B cell (primary cell): ENCODE data around the gene AMH.

Experiments used
- EZH2 ChIP-seq: IDR thresholded peaks from 2 replicates; pipeline ENCODE4 v1.6.1; 2012; ENCODE audit warnings: borderline replicate concordance, low read depth, mild to moderate bottlenecking, moderate library complexity, low read length; ENCODE audit not compliant: insufficient read depth, poor library complexity, severe bottlenecking
- TF ChIP-seq, protein P1 (sequence below): fragments of 200-600 bp; IDR thresholded peaks from one replicate; pipeline ENCODE4 v1.8.0; 2022; ENCODE audit warnings: antibody characterized with exemption, mild to moderate bottlenecking

DNA sequence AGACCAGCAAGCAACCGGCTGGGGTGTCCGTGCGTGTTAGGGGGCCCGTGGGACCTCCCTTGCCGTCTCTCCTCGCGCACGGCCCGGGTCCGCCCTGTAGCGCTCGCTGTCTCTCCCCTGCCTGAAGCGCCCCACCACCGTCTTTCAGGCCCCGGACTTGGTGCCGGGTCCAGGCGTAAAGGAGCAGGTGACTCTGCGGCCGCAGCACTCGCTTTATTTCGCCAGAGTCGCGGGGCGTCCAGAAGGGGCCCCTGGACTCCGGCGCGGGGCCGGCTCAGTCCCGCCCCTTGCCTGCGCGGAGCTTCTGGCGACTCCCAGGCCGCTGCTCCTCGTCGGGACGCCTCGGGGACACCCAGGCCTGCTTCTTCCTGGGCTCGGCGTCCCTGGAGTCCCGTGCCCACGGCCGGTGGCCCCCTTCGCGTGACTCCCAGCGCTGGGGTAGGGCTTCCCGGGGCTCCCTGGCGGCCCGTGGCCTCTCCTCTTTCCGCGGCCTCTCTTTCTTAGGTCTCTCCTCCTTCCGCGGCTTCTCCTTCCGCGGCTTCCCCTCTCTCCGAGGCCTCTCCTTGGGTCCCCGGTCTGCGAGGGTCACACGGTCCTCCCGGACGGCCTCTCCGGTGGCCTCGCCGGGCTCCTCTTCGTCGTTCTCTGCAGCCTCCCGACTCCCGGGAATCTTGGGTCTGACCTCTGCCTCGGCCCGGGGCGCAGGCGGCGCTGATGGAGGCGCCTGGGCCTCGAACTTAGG is 3.1 kb downstream of the AMH start:
- TF ChIP-seq, protein P1, sequence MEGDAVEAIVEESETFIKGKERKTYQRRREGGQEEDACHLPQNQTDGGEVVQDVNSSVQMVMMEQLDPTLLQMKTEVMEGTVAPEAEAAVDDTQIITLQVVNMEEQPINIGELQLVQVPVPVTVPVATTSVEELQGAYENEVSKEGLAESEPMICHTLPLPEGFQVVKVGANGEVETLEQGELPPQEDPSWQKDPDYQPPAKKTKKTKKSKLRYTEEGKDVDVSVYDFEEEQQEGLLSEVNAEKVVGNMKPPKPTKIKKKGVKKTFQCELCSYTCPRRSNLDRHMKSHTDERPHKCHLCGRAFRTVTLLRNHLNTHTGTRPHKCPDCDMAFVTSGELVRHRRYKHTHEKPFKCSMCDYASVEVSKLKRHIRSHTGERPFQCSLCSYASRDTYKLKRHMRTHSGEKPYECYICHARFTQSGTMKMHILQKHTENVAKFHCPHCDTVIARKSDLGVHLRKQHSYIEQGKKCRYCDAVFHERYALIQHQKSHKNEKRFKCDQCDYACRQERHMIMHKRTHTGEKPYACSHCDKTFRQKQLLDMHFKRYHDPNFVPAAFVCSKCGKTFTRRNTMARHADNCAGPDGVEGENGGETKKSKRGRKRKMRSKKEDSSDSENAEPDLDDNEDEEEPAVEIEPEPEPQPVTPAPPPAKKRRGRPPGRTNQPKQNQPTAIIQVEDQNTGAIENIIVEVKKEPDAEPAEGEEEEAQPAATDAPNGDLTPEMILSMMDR: no peak
- TF ChIP-seq EZH2: no peak
